Hypothalamus (tissue), 51 donors: ENCODE data around the gene OSBPL6.
"Not testable (repeated sequence)": the region's sequence is repeated elsewhere in the genome, so short reads cannot be mapped to it uniquely, and the experiment has no call there.

Source experiments
- DNase-seq, 51 donors: peaks; one replicate each; lab custom pipeline; 2025; lab: John Stamatoyannopoulos, UW

Gene OSBPL6

DNA sequence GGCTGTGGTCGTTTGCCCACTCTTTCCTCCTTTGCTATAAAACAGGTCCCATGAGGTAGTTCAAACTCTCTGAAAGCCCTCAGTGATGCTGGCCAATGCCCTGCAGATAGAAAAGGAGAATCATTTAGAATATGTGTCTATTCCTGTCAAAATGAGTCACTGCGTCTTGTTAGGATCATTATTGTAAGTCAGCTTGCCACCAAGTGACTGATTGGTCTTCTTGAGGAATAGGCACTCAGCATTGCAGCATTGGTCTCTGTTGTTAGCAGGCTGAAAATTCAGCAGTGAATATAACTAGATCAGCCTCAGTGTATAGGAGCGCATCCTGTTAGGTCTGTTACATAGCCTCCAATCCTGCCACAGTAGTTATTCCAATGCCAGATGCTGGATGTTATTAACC is 227.8 kb downstream of the OSBPL6 start:
- no peak for DNase-seq

DNA sequence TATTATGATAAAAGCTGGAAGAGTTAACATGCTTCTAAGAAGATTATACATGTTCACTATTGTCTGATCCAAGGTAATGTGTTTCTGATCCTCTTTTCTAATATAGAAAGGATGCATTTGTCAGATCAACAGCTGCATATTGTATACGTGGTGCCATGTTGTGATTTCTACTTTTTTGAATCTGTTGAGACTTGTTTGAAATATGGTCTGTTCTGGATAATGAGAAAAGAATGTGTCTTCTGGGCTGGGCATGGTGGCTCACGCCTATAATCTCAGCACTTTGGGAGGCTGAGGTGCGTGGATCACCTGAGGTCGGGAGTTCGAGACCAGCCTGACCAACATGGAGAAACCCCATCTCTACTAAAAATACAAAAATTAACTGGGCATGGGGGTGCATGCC is 229.4 kb downstream of the OSBPL6 start:
- DNase-seq = not testable (repeated sequence)

DNA sequence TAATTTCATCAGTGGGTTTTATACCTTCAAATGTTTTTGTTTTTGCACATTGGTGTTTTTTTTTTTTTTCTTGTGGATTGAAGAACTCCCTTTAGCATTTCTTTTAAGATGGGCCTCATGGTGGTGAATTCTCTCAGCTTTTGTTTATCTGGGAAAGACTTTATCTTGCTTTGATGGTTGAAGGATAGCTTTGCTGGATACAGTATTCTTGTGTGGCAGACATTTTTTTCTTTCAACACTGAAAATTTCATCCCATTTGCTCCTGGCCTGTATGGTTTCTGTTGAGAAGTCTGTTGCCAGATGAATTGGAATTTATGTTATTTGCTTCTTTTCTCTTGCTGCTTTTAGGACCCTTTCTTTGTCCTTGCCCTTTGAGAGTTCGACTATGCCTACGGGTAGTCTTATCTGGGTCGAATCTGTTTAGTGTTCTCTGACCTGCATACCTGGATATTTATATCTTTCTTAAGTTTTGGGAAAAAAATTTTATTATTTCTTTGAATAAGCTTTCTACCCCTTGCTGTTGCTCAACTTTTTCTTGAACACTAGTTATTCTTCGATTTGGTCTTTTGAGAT is 231.0 kb downstream of the OSBPL6 start:
- no peak for DNase-seq

DNA sequence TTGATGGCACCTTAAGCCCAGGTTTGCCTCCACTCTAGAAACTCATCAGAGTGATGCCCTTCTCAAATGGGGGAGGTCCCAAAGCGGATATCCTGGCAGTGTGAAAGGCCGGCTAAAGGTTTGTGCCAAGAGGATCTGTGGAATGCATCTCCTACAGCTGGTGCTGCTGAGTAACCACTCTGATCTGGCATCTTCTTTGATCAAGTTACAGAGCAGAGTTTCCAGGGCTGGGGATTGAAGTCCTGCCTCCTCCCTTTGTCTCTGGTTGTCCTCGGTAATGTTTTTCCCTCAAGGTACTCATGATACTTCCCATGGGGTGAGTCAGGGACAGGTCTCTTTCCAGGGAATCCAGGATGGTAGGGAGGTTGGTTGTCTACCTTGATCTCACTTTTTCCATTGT is 232.1 kb downstream of the OSBPL6 start:
- DNase-seq = no peak

DNA sequence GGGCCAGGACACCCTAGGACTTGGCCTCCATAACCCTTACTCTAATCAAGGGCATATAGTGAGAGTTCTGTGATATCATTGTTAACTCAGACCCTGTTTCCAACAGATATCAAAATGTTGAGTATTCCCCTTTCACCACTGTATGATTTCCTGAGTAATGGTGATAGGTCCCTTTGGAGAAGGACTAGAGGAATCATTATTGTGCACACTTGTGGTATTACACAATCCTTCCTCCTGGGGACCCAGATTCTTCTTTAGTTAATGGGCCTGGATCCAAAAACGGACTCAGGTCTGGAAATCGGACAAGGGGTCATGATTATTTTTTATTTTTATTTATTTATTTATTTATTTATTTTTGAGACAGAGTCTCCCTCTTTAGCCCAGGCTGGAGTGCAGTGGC is 233.1 kb downstream of the OSBPL6 start:
- no peak for DNase-seq

DNA sequence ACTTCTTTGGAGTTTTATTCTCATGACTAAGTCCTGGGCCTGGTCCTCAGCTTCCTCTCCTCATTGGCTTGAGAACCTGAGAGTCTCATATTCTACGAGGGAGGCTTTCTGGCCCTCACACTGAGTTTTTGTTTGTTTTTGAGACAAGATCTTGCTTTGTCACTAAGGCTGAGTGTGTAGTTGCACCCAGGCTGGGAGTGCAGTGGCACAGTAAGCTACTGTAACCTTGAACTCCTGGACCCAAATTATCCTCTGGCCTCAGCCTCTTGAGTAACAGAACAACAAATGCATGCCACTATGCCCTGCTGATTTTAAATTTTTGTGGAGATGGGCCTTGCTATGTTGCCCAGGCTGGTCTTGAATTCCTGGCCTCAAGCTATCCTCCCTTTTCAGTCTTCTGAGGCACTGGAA is 234.1 kb downstream of the OSBPL6 start:
- DNase-seq = no peak

- DNase-seq = no peak
Measured at GRCh38 chr2:178429336-178429735, 235.0 kb downstream of the OSBPL6 start.

DNA sequence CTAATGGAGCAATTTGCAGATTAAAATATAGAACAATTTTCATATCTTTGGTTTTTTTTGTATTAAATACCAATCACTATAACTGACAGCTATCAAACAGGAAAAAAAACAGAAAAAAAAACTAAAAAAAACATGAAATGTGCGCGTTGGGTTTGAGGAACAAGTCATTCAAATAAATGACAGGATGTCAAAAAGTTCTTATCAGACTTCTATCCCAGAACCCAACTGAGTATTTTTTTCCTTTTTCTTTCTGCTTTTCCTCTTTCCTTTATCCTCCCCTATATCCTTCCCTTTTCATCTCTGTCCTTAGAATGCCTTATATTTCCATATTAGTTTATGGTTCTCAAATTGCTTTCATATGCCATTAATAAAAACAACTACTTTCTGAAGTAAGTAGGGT is 242.3 kb downstream of the OSBPL6 start:
- DNase-seq = no peak

DNA sequence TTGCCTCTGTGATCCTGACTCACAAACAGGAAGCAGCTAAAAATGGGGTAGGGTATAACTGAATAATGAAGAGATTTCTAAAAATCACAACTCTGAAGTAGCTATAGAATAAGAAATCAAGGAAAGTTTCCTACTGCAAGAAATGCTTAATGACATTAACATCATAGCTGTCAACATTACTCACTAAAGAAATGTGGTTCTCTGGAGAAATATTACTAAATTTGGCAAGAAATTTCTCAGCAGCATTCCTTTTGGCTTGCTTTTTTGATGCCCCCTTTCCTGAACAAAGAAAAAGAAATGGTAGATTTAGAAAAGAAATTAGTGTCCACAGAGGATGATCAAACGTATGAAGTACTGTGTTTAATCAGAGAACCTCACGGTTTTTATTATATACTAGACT is 247.1 kb downstream of the OSBPL6 start:
- DNase-seq = no peak

DNA sequence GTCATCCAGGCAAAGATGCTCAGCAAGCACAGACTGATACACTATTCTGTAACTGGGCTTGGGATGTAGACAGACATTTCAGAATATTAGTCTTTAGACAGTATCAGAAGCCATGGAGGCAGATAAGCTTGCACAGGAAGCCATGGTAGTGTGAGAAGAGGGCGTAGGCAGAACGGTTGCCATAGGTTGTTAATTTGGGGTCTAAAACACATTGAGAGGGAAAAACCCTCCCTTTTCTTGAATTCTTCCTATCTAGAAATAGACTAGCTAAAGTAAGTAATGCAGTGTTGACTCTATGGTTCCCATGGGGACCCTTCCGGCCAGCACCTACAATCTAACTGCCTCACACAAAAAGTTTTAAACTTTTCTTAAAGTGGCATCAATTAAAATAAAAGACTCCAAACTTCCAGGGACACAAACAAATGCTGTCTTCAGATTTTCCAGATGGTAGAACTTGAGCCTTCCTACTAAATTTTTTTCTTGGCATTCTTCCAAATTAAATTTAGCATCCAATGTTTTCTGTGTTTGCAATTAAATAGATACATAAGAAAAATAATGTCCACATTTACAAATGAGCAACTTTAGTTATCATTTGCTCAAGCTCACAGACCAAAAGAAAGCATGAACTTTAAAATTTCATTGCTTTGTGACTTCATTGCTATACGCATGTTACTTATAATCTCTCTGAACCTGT is 254.8 kb downstream of the OSBPL6 start:
- DNase-seq = no peak

GRCh38 chr2:178449700-178450523 is 255.6 kb downstream of the OSBPL6 start:
- DNase-seq = no peak

- peak in 7 of 51 donors; percentile 39 to 87 (median 53) for DNase-seq
Measured at GRCh38 chr2:178450524-178450773, 256.1 kb downstream of the OSBPL6 start.

GRCh38 chr2:178450774-178451525 is 256.6 kb downstream of the OSBPL6 start, which contains the start of the genes PJVK and PRKRA:
Gene PJVK (plus strand): TSS chr2:178451378. CDS start chr2:178453410, 2,032 bp downstream.
Gene PRKRA (minus strand): TSS chr2:178451175. CDS start chr2:178451030, 145 bp downstream.
- peak; percentile 76 to 99 (median 97) for DNase-seq

DNA sequence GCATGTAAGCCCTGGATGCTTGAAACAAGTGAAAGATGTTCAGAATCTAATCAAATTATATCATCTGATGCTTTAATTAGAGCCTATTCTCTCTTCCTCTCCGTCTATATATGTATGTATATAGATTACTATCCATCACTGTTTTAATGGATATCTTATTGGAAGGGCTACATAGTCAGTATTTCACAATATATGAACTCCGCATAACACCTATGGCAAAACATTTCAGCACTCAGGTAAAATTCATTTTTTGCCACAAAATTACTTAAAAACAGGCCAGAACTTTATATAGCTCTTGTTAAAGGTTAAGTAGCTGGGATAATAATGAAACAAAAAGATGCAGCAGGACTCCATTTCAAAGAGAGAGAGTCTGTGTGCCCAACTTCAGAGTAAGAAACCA is 258.0 kb downstream of the OSBPL6 start:
- DNase-seq = no peak
